PC-9 (cell line): ENCODE measurements around the gene SPATA3. TPM values are rescaled to one million over a fixed set of nuclear protein-coding genes. Genes with fewer than 3 reads are reported as not detected.

Source experiments
- BruUV-seq: library from RNA; stranded (reverse); fragments of 400-500 nt; replicated peaks from 2 replicates; lab custom pipeline; 2021; lab: Mats Ljungman, UMichigan
- CTCF ChIA-PET: fragments of 300-600 bp; sonication (Branson Sonifier 250); formaldehyde crosslinking; loops from one replicate; lab custom pipeline; 2022; ENCODE audit warnings: antibody characterized with exemption; lab: Charles Lee
- POLR2A ChIA-PET: fragments of 300-600 bp; sonication (Branson Sonifier 250); formaldehyde crosslinking; loops from one replicate; lab custom pipeline; 2022; ENCODE audit warnings: antibody characterized with exemption; ENCODE audit not compliant: unreplicated experiment; lab: Charles Lee
- DNase-seq, 2 experiments: peaks; one replicate each; pipeline versions ENCODE4 v3.0.0 to v3.0.0-alpha.2; 2015 to 2022; ENCODE audit warnings: mixed read lengths in 1 of 2
- H2AFZ ChIP-seq: fragments of 200-600 bp; sonication (generic); 2 replicates; pipeline ENCODE4 v1.8.1; 2017; ENCODE audit warnings: antibody characterized with exemption
- H3F3A ChIP-seq: fragments of 200-600 bp; sonication (generic); 2 replicates; pipeline ENCODE4 v1.8.1; 2017; ENCODE audit warnings: antibody characterized with exemption, mild to moderate bottlenecking, low read depth; ENCODE audit not compliant: insufficient read depth
- H3K27ac ChIP-seq: fragments of 200-600 bp; sonication (generic); 2 replicates; pipeline ENCODE4 v1.6.1; 2016; ENCODE audit warnings: mixed run types
- H3K27me3 ChIP-seq: fragments of 200-600 bp; sonication (generic); 2 replicates; pipeline ENCODE4 v1.6.1; 2016; ENCODE audit warnings: low read depth, mixed run types; ENCODE audit not compliant: insufficient read depth
- H3K36me3 ChIP-seq: fragments of 200-600 bp; sonication (generic); 2 replicates; pipeline ENCODE4 v1.6.1; 2016; ENCODE audit warnings: low read depth, mixed run types
- H3K4me1 ChIP-seq: fragments of 200-600 bp; sonication (generic); replicated peaks from 2 replicates; pipeline ENCODE4 v1.6.1; 2016; ENCODE audit warnings: mixed run types; ENCODE audit not compliant: insufficient read depth
- H3K4me2 ChIP-seq: fragments of 200-600 bp; sonication (generic); 2 replicates; pipeline ENCODE4 v1.6.1; 2017; ENCODE audit warnings: mixed run types
- H3K4me3 ChIP-seq: fragments of 200-600 bp; sonication (generic); 2 replicates; pipeline ENCODE4 v1.6.1; 2016; ENCODE audit warnings: mixed run types
- H3K79me2 ChIP-seq: fragments of 200-600 bp; sonication (generic); 2 replicates; pipeline ENCODE4 v1.6.1; 2017; ENCODE audit warnings: low read depth, mixed run types
- H3K9me2 ChIP-seq: fragments of 200-600 bp; sonication (generic); 2 replicates; pipeline ENCODE4 v1.8.1; 2017; ENCODE audit warnings: mild to moderate bottlenecking; ENCODE audit not compliant: insufficient read depth
- H3K9me3 ChIP-seq: fragments of 200-600 bp; sonication (generic); 2 replicates; pipeline ENCODE4 v1.8.1; 2016; ENCODE audit warnings: low read depth; ENCODE audit not compliant: insufficient read depth
- H4K20me1 ChIP-seq: fragments of 200-600 bp; sonication (generic); 2 replicates; pipeline ENCODE4 v1.8.1; 2017; ENCODE audit not compliant: insufficient read depth
- CTCF ChIP-seq: fragments of 200-600 bp; sonication (generic); conservative IDR thresholded peaks from 2 replicates; pipeline ENCODE4 v1.6.1; 2017; ENCODE audit warnings: mixed run types, antibody characterized with exemption, mild to moderate bottlenecking, moderate library complexity
- EZH2 ChIP-seq: fragments of 200-600 bp; sonication (generic); IDR thresholded peaks from 2 replicates; pipeline ENCODE4 v1.8.0; 2017; ENCODE audit warnings: antibody characterized with exemption, low read depth
- intact Hi-C: fragments of 100-400 bp; cut with micrococcal nuclease; formaldehyde crosslinking; loops from one replicate; pipeline ENCODE4 v1.10.0; 2022; ENCODE audit not compliant: unreplicated experiment
- total RNA-seq: library from RNA; stranded (reverse); gene quantifications from 2 replicates; pipeline ENCODE4 v1.2.3, GENCODE V29; 2021

Gene SPATA3
- total RNA-seq, 1 experiment from 2014 or later, result not detected

- POLR2A ChIA-PET, result no interaction called here
Observed at GRCh38 chr2:231028889-231029288, 33.0 kb downstream of the SPATA3 start.

GRCh38 chr2:231029563-231029962 is 33.6 kb downstream of the SPATA3 start:
- Histone ChIP-seq H3K4me2 (no peak overlapping the region), H4K20me1 (no peaks in the 10 kb centered on the region), H3K27ac (no peak overlapping the region), H3K4me1 (no peaks in the 10 kb centered on the region), H3K36me3 (no peaks in the 10 kb centered on the region), H3K9me3 (no peaks in the 10 kb centered on the region), H2AFZ (no peak overlapping the region), H3K9me2 (no peaks in the 10 kb centered on the region), H3K79me2 (no peaks in the 10 kb centered on the region), H3F3A (no peaks in the 10 kb centered on the region), H3K27me3 (0 out of 2 replicates have a peak, but pooled peaks cover 4% of the 10 kb centered on the region), H3K4me3 (no peak overlapping the region)
- ChIA-PET POLR2A (no interaction called here), CTCF (no interaction called here)
- no peak for DNase-seq
- no TSS peak for BruUV-seq
- TF ChIP-seq CTCF, result no peak
- no peak for TF ChIP-seq EZH2
- intact Hi-C loops, result no loop called here

More at GRCh38 chr2:231028889-231029288, 33.0 kb downstream of the SPATA3 start:
- Histone ChIP-seq H3K9me3 (no peaks in the 10 kb centered on the region), H3K27ac (no peak overlapping the region), H4K20me1 (no peaks in the 10 kb centered on the region), H3F3A (no peaks in the 10 kb centered on the region), H3K4me3 (no peak overlapping the region), H2AFZ (no peak overlapping the region), H3K36me3 (no peaks in the 10 kb centered on the region), H3K4me2 (no peak overlapping the region), H3K27me3 (0 out of 2 replicates have a peak, but pooled peaks cover 4% of the 10 kb centered on the region), H3K9me2 (no peaks in the 10 kb centered on the region), H3K4me1 (no peaks in the 10 kb centered on the region), H3K79me2 (no peaks in the 10 kb centered on the region)
- no peak for TF ChIP-seq EZH2
- TF ChIP-seq CTCF, result no peak
- DNase-seq, result no peak
- CTCF ChIA-PET, result no interaction called here
- intact Hi-C loops, result no loop called here
- BruUV-seq, result no TSS peak

DNA sequence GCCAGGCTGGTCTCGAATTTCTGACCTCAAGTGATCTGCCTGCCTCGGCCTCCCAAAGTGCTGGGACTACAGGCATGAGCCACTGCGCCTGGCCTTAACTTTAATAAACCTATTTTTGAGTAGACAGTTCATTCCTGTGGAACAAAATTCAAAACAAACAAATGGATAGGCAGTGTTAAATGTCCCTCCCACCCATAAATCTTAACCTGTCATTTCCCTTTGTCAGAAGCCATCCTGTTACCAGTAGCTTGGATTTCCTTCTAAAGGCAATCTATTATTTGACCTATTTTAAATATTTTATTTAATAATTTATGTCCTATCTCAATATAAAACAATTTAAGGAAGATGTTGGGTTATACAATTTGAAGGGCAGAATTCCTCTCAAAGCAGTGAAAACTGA is 34.8 kb downstream of the SPATA3 start:
- no peaks in the 10 kb centered on the region for H3K4me1 ChIP-seq
- no peak overlapping the region for H3K27ac ChIP-seq
- H3F3A ChIP-seq, result no peaks in the 10 kb centered on the region
- H3K27me3 ChIP-seq, result 0 out of 2 replicates have a peak, but pooled peaks cover 4% of the 10 kb centered on the region
- no peaks in the 10 kb centered on the region for H4K20me1 ChIP-seq
- DNase-seq, result no peak
- no peaks in the 10 kb centered on the region for H3K36me3 ChIP-seq
- H3K9me3 ChIP-seq, result no peaks in the 10 kb centered on the region
- no peak for TF ChIP-seq CTCF
- TF ChIP-seq EZH2, result no peak
- intact Hi-C loops, result no loop called here
- H3K4me2 ChIP-seq, result no peak overlapping the region
- no peaks in the 10 kb centered on the region for H3K9me2 ChIP-seq
- ChIA-PET POLR2A (no interaction called here), CTCF (no interaction called here)
- H3K4me3 ChIP-seq, result no peak overlapping the region
- no peaks in the 10 kb centered on the region for H3K79me2 ChIP-seq
- BruUV-seq, result no TSS peak
- H2AFZ ChIP-seq, result no peak overlapping the region
